LNCaP clone FGC (cell line): ENCODE measurements around the gene ZNF737.
A peak's percentile ranks its signal among the peaks of the same experiment; 100 is the strongest.
"Not testable (repeated sequence)": the region's sequence is repeated elsewhere in the genome, so short reads cannot be mapped to it uniquely, and the experiment has no call there.

ENCODE experiments used
- DNase-seq: peaks from one replicate; pipeline ENCODE4 v3.0.0-alpha.2; 2011; ENCODE audit warnings: low read depth
- H3K4me3 ChIP-seq: 2 replicates; pipeline ENCODE4 v1.5.1; 2011; ENCODE audit warnings: mild to moderate bottlenecking, low read depth, low read length, control low read depth
- TF ChIP-seq, protein P1 (sequence below): IDR thresholded peaks from 2 replicates; pipeline ENCODE4 v1.5.1; 2012; ENCODE audit warnings: mild to moderate bottlenecking; ENCODE audit not compliant: control insufficient read depth, insufficient read depth; ENCODE audit errors: extremely low read depth

The ZNF737 gene

DNA sequence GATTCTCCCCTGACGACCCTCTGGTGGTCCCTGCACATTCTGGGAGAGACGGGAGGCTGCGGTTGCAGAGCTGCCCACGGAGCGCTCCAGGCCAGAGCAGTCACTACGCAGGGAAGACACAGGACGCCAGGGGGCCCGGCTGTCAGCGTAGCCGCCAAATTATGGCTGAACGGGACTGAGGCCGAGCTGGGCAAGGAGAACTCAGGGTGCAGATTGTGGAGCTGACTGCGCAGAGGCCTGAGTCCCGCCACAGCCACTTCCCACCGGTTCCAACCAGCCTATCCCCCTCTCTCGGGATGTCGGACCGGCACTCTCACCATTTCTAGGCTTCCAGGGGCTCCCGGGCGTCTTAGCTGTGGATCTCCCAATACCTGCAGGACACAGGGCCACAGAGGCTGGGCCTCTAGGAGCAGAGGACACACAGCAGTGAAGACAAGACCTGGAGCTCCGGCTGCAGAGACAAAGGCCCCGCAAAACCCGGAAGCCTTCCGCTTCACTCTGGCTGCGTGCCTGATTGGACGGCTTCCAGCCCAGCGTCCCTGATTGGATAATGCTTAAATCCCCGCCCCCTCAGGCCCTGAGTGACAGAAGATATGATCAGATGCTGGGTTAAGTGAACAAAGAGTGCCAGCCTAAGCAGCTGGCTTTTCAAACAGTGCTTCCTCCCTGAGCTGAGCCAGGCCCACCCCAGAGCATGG is at the start of gene ZNF737:
TSS of gene ZNF737 (minus strand) at position 461 of the 698 bp plus-strand sequence. CDS start at position 320, 141 bp downstream.
- DNase-seq = peak; percentile 97
- TF ChIP-seq, protein P1, sequence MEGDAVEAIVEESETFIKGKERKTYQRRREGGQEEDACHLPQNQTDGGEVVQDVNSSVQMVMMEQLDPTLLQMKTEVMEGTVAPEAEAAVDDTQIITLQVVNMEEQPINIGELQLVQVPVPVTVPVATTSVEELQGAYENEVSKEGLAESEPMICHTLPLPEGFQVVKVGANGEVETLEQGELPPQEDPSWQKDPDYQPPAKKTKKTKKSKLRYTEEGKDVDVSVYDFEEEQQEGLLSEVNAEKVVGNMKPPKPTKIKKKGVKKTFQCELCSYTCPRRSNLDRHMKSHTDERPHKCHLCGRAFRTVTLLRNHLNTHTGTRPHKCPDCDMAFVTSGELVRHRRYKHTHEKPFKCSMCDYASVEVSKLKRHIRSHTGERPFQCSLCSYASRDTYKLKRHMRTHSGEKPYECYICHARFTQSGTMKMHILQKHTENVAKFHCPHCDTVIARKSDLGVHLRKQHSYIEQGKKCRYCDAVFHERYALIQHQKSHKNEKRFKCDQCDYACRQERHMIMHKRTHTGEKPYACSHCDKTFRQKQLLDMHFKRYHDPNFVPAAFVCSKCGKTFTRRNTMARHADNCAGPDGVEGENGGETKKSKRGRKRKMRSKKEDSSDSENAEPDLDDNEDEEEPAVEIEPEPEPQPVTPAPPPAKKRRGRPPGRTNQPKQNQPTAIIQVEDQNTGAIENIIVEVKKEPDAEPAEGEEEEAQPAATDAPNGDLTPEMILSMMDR = peak; percentile 32; the same call in 1 of the 2 replicates
- H3K4me3 ChIP-seq = peak within 1 kb of the TSS; percentile 61

- DNase-seq, H3K4me3 ChIP-seq: not testable (repeated sequence)
Measured at GRCh38 chr19:20614971-20615370, 49.4 kb upstream of the ZNF737 start.

DNA sequence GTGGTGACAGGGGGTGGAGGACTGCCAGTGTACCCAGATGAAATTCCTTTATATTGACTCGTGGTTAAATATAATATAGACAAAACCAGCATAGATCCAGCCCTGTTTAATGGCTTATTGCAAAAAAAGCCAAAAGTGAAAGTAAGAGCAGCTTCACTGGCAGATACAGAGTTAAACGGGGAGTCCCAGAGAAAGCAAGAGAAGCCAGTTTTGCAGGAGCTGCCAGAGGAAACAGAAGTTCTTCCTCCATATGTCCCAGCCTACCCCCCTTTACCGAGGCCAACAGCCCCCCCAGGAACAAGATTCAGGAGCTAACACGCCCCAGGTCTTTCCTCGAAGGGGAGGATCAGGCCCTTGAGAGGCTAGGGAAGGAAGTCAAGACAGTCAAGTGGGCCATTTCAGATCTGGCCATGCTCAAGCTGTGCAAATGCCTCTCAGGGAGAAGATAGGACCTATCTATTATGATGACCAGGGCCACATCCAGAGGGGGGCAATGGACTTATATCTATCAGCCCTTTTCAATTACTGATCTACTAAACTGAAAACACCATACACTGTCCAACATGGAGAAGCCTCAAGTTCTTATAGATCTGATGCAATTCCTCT is 47.2 kb upstream of the ZNF737 start:
- peak overlapping the region; percentile 10; the same call in 1 of the 2 replicates for H3K4me3 ChIP-seq
- TF ChIP-seq, protein P1 = no peak
- no peak for DNase-seq

DNA sequence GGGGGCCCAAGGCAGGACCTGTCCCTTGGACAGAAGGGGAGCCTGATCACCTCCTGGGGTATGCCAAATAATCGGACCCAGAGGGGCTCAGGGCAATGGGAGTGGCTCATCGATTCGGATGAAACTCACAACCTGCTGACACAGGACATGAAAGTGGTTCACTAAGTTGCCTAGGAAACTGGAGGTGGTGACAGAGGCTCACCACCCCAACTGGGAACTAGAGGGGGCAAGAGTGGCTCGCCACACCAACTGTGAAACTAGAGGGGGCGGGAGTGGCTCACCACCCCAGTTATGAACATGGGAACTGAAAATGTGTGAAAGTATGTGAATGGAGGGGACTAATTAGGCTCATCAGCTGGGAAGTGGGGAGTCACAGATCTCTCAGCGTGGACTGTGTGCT is 46.3 kb upstream of the ZNF737 start:
- DNase-seq = no peak
- no peak overlapping the region for H3K4me3 ChIP-seq
- TF ChIP-seq, protein P1 = no peak

GRCh38 chr19:20607943-20608342 is 42.4 kb upstream of the ZNF737 start:
- peak; percentile 27 for DNase-seq
- TF ChIP-seq, protein P1 = no peak
- no peak overlapping the region for H3K4me3 ChIP-seq

- no peak overlapping the region for H3K4me3 ChIP-seq
- TF ChIP-seq, protein P1 = no peak
- DNase-seq = no peak
Measured at GRCh38 chr19:20558571-20558970, 7.0 kb downstream of the ZNF737 start.

DNA sequence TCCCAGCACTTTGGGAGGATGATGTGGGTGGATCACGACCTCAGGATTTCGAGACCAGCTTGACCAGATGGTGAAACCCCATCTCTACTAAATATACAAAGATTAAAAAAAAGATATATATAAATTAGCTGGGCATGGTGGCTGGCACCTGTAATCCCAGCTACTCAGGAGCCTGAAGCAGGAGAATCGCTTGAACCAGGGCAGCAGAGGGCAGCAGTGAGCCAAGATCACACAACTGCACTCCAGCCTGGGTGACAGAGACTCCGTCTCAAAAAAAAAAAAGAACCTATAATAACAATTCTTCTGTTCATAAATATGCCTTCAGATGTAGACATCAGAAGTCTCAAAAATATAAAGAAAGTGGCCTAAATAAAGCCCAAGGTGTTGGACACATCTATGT is 7.6 kb downstream of the ZNF737 start:
- TF ChIP-seq, protein P1 = no peak
- H3K4me3 ChIP-seq = no peak overlapping the region
- DNase-seq = no peak

DNA sequence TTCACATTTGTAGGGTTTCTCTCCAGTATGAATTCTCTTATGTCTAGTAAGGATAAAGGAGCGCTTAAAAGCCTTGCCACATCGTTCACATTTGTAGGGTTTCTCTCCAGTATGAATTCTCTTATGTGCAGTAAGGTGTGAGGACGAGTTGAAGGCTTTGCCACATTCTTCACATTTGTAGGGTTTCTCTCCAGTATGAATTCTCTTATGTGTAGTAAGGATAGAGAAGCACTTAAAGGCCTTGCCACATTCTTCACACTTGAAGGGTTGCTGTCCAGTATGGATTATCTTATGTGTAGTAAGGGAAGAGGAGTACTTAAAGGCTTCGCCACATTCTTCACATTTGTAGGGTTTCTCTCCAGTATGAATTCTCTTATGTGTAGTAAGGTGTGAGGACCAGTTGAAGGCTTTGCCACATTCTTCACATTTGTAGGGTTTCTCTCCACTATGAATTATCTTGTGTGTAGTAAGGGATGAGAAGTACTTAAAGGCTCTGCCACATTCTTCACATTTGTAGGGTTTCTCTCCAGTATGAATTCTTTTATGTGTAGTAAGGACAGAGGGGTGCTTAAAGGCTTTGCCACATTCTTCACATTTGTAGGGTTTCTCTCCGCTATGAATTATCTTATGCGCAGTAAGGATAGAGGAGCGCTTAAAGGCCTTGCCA is 20.8 kb downstream of the ZNF737 start:
- not testable (repeated sequence) for DNase-seq, H3K4me3 ChIP-seq

GRCh38 chr19:20530303-20530702 is 35.3 kb downstream of the ZNF737 start:
- not testable (repeated sequence) for DNase-seq, H3K4me3 ChIP-seq
